WERI-Rb-1 (cell line): ENCODE data around the gene SLC12A8.

Source experiments
- DNase-seq: peaks from one replicate; pipeline ENCODE4 v3.0.0-alpha.2; 2020
- H3K27ac ChIP-seq: fragments of 250-450 bp; sonication (Bioruptor Pico); 2 replicates; pipeline ENCODE4 v1.5.1; 2020; ENCODE audit warnings: mild to moderate bottlenecking, moderate library complexity
- H3K27me3 ChIP-seq: fragments of 250-450 bp; sonication (Bioruptor Pico); 2 replicates; pipeline ENCODE4 v1.5.1; 2021; ENCODE audit warnings: mild to moderate bottlenecking, low read depth, moderate library complexity; ENCODE audit not compliant: insufficient read depth, severe bottlenecking
- H3K36me3 ChIP-seq: fragments of 250-450 bp; sonication (Bioruptor Pico); 2 replicates; pipeline ENCODE4 v1.5.1; 2020; ENCODE audit warnings: mild to moderate bottlenecking, moderate library complexity
- H3K4me3 ChIP-seq: 2 replicates; pipeline ENCODE4 v1.5.1; 2011; ENCODE audit warnings: low read depth, mild to moderate bottlenecking, control low read depth, low read length
- H3K9me3 ChIP-seq: fragments of 250-450 bp; sonication (Bioruptor Pico); 2 replicates; pipeline ENCODE4 v1.5.1; 2021; ENCODE audit warnings: mild to moderate bottlenecking, moderate library complexity; ENCODE audit not compliant: severe bottlenecking
- CTCF ChIP-seq: IDR thresholded peaks from 2 replicates; pipeline ENCODE4 v1.5.1; 2011; ENCODE audit warnings: low read depth, mild to moderate bottlenecking, control low read depth, inconsistent platforms, low read length

Gene SLC12A8

GRCh38 chr3:125072749-125073389, 139.7 kb downstream of the SLC12A8 start:
- Histone ChIP-seq H3K27ac (peak overlapping the region; percentile 76), H3K36me3 (no peaks in the 10 kb centered on the region), H3K9me3 (peaks cover 4% of the 10 kb centered on the region), H3K27me3 (no peaks in the 10 kb centered on the region), H3K4me3 (no peak overlapping the region)
- peak; percentile 85 for DNase-seq
- no peak for TF ChIP-seq CTCF

- DNase-seq = no peak
- Histone ChIP-seq H3K4me3 (no peak overlapping the region), H3K27me3 (no peaks in the 10 kb centered on the region), H3K9me3 (peaks cover 4% of the 10 kb centered on the region), H3K27ac (peak overlapping the region; percentile 76), H3K36me3 (no peaks in the 10 kb centered on the region)
- no peak for TF ChIP-seq CTCF
Measured at GRCh38 chr3:125072301-125072700, 140.2 kb downstream of the SLC12A8 start.

GRCh38 chr3:125069968-125070745, 142.4 kb downstream of the SLC12A8 start:
- DNase-seq = no peak
- no peak for TF ChIP-seq CTCF
- Histone ChIP-seq H3K36me3 (no peaks in the 10 kb centered on the region), H3K4me3 (no peak overlapping the region), H3K27me3 (no peaks in the 10 kb centered on the region), H3K9me3 (peaks cover 4% of the 10 kb centered on the region), H3K27ac (no peak overlapping the region)

- H3K27ac ChIP-seq = no peak overlapping the region
- DNase-seq = no peak
- TF ChIP-seq CTCF = no peak
- H3K4me3 ChIP-seq = no peak overlapping the region
- peaks cover 5% of the 10 kb centered on the region for H3K9me3 ChIP-seq
- H3K27me3 ChIP-seq = no peaks in the 10 kb centered on the region
- no peaks in the 10 kb centered on the region for H3K36me3 ChIP-seq
Measured at GRCh38 chr3:125069452-125069851, 143.1 kb downstream of the SLC12A8 start.

GRCh38 chr3:125068265-125068664, 144.3 kb downstream of the SLC12A8 start:
- Histone ChIP-seq H3K9me3 (peaks cover 8% of the 10 kb centered on the region), H3K27ac (no peak overlapping the region), H3K36me3 (no peaks in the 10 kb centered on the region), H3K4me3 (no peak overlapping the region), H3K27me3 (no peaks in the 10 kb centered on the region)
- no peak for DNase-seq
- TF ChIP-seq CTCF = no peak
